Smooth muscle cell (in vitro differentiated cells): ENCODE measurements around the gene RAPGEF5. TPM values are rescaled to one million over a fixed set of nuclear protein-coding genes. Genes with fewer than 3 reads are reported as not detected.

Experiments
- DNase-seq: peaks from one replicate; lab custom pipeline; 2025; ENCODE audit not compliant: unreplicated experiment; lab: John Stamatoyannopoulos, UW
- H2AFZ ChIP-seq: fragments of 200-600 bp; sonication (generic); 2 replicates; pipeline ENCODE4 v1.6.0; 2016; ENCODE audit warnings: antibody characterized with exemption, low read depth, mild to moderate bottlenecking
- H3F3A ChIP-seq: fragments of 200-600 bp; sonication (generic); 2 replicates; pipeline ENCODE4 v1.6.0; 2017; ENCODE audit warnings: antibody characterized with exemption, low read depth
- H3K27ac ChIP-seq: fragments of 200-600 bp; sonication (generic); 2 replicates; pipeline ENCODE4 v1.5.1; 2016; ENCODE audit warnings: low read depth, mild to moderate bottlenecking
- H3K27me3 ChIP-seq: fragments of 200-600 bp; sonication (generic); 2 replicates; pipeline ENCODE4 v1.6.1; 2016; ENCODE audit warnings: low read depth, mild to moderate bottlenecking
- H3K36me3 ChIP-seq: fragments of 200-600 bp; sonication (generic); 2 replicates; pipeline ENCODE4 v1.5.1; 2016; ENCODE audit warnings: low read depth
- H3K4me1 ChIP-seq: fragments of 200-600 bp; sonication (generic); 2 replicates; pipeline ENCODE4 v1.5.1; 2016; ENCODE audit warnings: low read depth
- H3K4me2 ChIP-seq: fragments of 200-600 bp; sonication (generic); 2 replicates; pipeline ENCODE4 v1.6.0; 2016; ENCODE audit warnings: mild to moderate bottlenecking
- H3K4me3 ChIP-seq: fragments of 200-600 bp; sonication (generic); 2 replicates; pipeline ENCODE4 v1.5.1; 2016; ENCODE audit warnings: mild to moderate bottlenecking
- H3K79me2 ChIP-seq: fragments of 200-600 bp; sonication (generic); 2 replicates; pipeline ENCODE4 v1.6.0; 2016; ENCODE audit warnings: low read depth, mild to moderate bottlenecking
- H3K9ac ChIP-seq: fragments of 200-600 bp; sonication (generic); 2 replicates; pipeline ENCODE4 v1.6.0; 2016; ENCODE audit warnings: low read depth
- H3K9me3 ChIP-seq: fragments of 200-600 bp; sonication (generic); replicated peaks from 2 replicates; pipeline ENCODE4 v1.5.1; 2016; ENCODE audit warnings: low read depth
- H4K20me1 ChIP-seq: fragments of 200-600 bp; sonication (generic); 2 replicates; pipeline ENCODE4 v1.6.0; 2016; ENCODE audit warnings: low read depth
- CTCF ChIP-seq: fragments of 200-600 bp; sonication (generic); IDR thresholded peaks from 2 replicates; pipeline ENCODE4 v1.5.1; 2017; ENCODE audit warnings: borderline replicate concordance, mild to moderate bottlenecking, antibody characterized with exemption; ENCODE audit not compliant: insufficient read depth, poor library complexity, severe bottlenecking
- WGBS: methylation state at CpG from one replicate; pipeline ENCODE4 v1.1.7; 2016; ENCODE audit warnings: low lambda C conversion rate; 5-methylcytosine and 5-hydroxymethylcytosine counted together
- polyA plus RNA-seq: library from polyadenylated mRNA; unstranded; fragments of >200 nt; fragmentation: Nextera tagmentation; extraction: Ambion mirVana; gene quantifications from 2 replicates; pipeline ENCODE4 v1.2.1, GENCODE V29; 2016
- total RNA-seq: library from RNA; depleted of rRNA; stranded (reverse); fragments of >200 nt; gene quantifications from 2 replicates; pipeline ENCODE4 v1.2.3, GENCODE V29; 2014

Gene RAPGEF5
- total and polyA plus RNA-seq, 2 experiments from 2014 or later, result 11.4 TPM; not detected in 1

- H3K9ac ChIP-seq, result no peak overlapping the region
- no peak overlapping the region for H3K4me3 ChIP-seq
- H3K27me3 ChIP-seq, result no peaks in the 10 kb centered on the region
- H3F3A ChIP-seq, result no peaks in the 10 kb centered on the region
- H3K4me1 ChIP-seq, result peaks cover 18% of the 10 kb centered on the region
- no peak overlapping the region for H3K4me2 ChIP-seq
- no peaks in the 10 kb centered on the region for H3K36me3 ChIP-seq
- H3K79me2 ChIP-seq, result no peaks in the 10 kb centered on the region
- no peak overlapping the region for H3K27ac ChIP-seq
- no peaks in the 10 kb centered on the region for H3K9me3 ChIP-seq
- no peak for TF ChIP-seq CTCF
- DNase-seq, result no peak
- 94% methylated on average over 1 of the region's 1 CpG for WGBS
- H2AFZ ChIP-seq, result no peak overlapping the region
- H4K20me1 ChIP-seq, result no peaks in the 10 kb centered on the region
These were observed 101.6 kb downstream of the RAPGEF5 start for GRCh38 chr7:22255342-22255741.

GRCh38 chr7:22252936-22253536, 103.9 kb downstream of the RAPGEF5 start:
- Histone ChIP-seq H3K4me1 (peaks cover 18% of the 10 kb centered on the region), H3K4me2 (no peak overlapping the region), H3K27ac (no peak overlapping the region), H3K4me3 (no peak overlapping the region), H3K9ac (no peak overlapping the region), H4K20me1 (no peaks in the 10 kb centered on the region), H3K27me3 (no peaks in the 10 kb centered on the region), H3K79me2 (no peaks in the 10 kb centered on the region), H3F3A (no peaks in the 10 kb centered on the region), H2AFZ (no peak overlapping the region), H3K9me3 (no peaks in the 10 kb centered on the region), H3K36me3 (no peaks in the 10 kb centered on the region)
- TF ChIP-seq CTCF, result no peak
- no peak for DNase-seq
- WGBS, result 60% methylated on average over 7 of the region's 7 CpGs

- H3K27ac ChIP-seq, result no peak overlapping the region
- no peak for TF ChIP-seq CTCF
- H3K9ac ChIP-seq, result no peak overlapping the region
- H3K4me3 ChIP-seq, result no peak overlapping the region
- WGBS, result 69% methylated on average over 2 of the region's 2 CpGs
- no peaks in the 10 kb centered on the region for H3K27me3 ChIP-seq
- no peak overlapping the region for H2AFZ ChIP-seq
- peaks cover 18% of the 10 kb centered on the region for H3K4me1 ChIP-seq
- no peaks in the 10 kb centered on the region for H3F3A ChIP-seq
- no peaks in the 10 kb centered on the region for H3K36me3 ChIP-seq
- DNase-seq, result no peak
- H4K20me1 ChIP-seq, result no peaks in the 10 kb centered on the region
- H3K4me2 ChIP-seq, result no peak overlapping the region
- no peaks in the 10 kb centered on the region for H3K79me2 ChIP-seq
- H3K9me3 ChIP-seq, result no peaks in the 10 kb centered on the region
These were observed 104.9 kb downstream of the RAPGEF5 start for GRCh38 chr7:22252016-22252415.

- Histone ChIP-seq H4K20me1 (no peaks in the 10 kb centered on the region), H3K27ac (no peak overlapping the region), H3K4me3 (no peak overlapping the region), H3F3A (no peaks in the 10 kb centered on the region), H3K4me1 (peaks cover 18% of the 10 kb centered on the region), H3K79me2 (no peaks in the 10 kb centered on the region), H3K27me3 (no peaks in the 10 kb centered on the region), H3K9ac (no peak overlapping the region), H3K9me3 (no peaks in the 10 kb centered on the region), H3K36me3 (no peaks in the 10 kb centered on the region), H2AFZ (no peak overlapping the region), H3K4me2 (no peak overlapping the region)
- no peak for DNase-seq
- 88% methylated on average over 2 of the region's 2 CpGs for WGBS
- TF ChIP-seq CTCF, result no peak
These were observed 105.7 kb downstream of the RAPGEF5 start for GRCh38 chr7:22251281-22251680.
